ENCODE results near the gene RFC3. TPM values are rescaled to one million over a fixed set of nuclear protein-coding genes. Genes with fewer than 3 reads are reported as not detected.

The RFC3 gene
- total RNA-seq, 1 experiment from 2014 or later: 30.8 TPM

DNA sequence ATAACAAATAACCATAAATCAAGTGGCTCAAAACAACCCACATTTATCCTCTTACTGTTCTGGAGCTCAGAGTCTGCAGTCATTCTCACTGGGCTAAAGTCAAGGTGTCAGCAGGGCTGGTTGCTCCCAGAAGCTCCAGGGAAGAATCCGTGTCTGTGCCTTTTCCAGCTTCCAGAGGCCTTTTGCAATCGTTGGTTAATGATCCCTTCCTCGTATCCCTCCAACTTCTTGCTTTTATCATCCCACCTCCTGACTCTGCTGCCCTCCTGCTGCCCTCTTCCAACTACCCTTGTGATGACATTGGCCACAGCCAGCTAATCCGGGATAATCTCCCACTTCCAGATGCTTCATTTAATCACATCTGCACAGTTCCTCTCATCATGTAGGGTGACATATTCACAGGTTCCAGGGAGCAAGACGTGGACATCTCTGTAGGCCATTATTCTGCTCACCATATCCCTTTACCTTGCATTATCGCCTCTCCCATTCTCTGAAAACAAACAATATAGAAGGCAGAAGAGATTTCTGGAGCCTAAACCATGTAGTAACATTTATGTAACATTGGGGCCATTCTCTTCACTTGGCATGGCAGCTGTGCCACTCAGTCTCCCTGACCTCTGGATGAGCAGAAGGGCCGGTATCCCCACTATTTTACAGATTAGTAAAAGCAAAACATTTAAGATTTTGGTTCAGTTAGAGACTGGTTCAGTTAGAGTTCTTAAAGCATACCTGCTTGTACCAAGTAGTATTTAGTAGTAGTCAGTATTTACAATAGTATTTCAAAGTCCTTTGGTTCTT lies 53.5 kb downstream of the RFC3 start:
- BruUV-seq (replicated peaks): no TSS peak

DNA sequence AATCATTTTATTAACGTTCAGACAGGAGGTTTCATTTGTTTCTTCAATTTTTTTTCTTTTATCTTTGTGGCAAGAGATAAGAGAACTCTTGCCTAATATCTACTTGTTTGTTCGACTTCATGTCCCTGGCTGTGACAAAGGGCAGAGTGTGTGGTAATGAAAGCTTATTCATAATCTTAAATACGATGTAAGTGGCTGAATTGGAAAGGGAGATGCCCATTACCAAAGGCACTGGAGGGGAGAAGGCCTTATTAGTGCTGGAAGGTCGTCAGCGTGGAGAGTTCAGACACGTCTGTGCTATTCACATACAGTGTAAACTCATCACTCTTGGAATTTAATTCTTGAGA lies 54.0 kb downstream of the RFC3 start:
- Mint-ChIP-seq H3K4me1 (ENCODE audit: low read depth, unreplicated experiment) (no peaks in the 10 kb centered on the region), H3K27ac (ENCODE audit: unreplicated experiment) (no peak overlapping the region), H3K27me3 (ENCODE audit: unreplicated experiment) (no peaks in the 10 kb centered on the region), H3K36me3 (ENCODE audit: insufficient read depth, unreplicated experiment) (no peaks in the 10 kb centered on the region), H3K4me3 (ENCODE audit: low read depth, unreplicated experiment) (no peak overlapping the region), H3K9me3 (ENCODE audit: low read depth, unreplicated experiment) (no peaks in the 10 kb centered on the region)
- CTCF ChIA-PET: no interaction called here
- no TSS peak for BruUV-seq (replicated peaks)
- TF ChIP-seq, protein P1, sequence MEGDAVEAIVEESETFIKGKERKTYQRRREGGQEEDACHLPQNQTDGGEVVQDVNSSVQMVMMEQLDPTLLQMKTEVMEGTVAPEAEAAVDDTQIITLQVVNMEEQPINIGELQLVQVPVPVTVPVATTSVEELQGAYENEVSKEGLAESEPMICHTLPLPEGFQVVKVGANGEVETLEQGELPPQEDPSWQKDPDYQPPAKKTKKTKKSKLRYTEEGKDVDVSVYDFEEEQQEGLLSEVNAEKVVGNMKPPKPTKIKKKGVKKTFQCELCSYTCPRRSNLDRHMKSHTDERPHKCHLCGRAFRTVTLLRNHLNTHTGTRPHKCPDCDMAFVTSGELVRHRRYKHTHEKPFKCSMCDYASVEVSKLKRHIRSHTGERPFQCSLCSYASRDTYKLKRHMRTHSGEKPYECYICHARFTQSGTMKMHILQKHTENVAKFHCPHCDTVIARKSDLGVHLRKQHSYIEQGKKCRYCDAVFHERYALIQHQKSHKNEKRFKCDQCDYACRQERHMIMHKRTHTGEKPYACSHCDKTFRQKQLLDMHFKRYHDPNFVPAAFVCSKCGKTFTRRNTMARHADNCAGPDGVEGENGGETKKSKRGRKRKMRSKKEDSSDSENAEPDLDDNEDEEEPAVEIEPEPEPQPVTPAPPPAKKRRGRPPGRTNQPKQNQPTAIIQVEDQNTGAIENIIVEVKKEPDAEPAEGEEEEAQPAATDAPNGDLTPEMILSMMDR (IDR thresholded peaks at IDR 0.05; ENCODE audit: unreplicated experiment): no peak
- intact Hi-C loops (cut with micrococcal nuclease; ENCODE audit: unreplicated experiment): no loop called here
- DNase-seq: no peak

More for the DNA sequence above, 53.5 kb downstream of the RFC3 start:
- intact Hi-C loops (cut with micrococcal nuclease; ENCODE audit: unreplicated experiment): no loop called here
- no peaks in the 10 kb centered on the region for H3K36me3 Mint-ChIP-seq (ENCODE audit: insufficient read depth, unreplicated experiment)
- H3K27ac Mint-ChIP-seq (ENCODE audit: unreplicated experiment): no peak overlapping the region
- CTCF ChIA-PET: no interaction called here
- no peak for DNase-seq
- H3K4me3 Mint-ChIP-seq (ENCODE audit: low read depth, unreplicated experiment): no peak overlapping the region
- TF ChIP-seq, protein P1 (IDR thresholded peaks at IDR 0.05; ENCODE audit: unreplicated experiment): no peak
- H3K4me1 Mint-ChIP-seq (ENCODE audit: low read depth, unreplicated experiment): no peaks in the 10 kb centered on the region
- H3K27me3 Mint-ChIP-seq (ENCODE audit: unreplicated experiment): no peaks in the 10 kb centered on the region
- no peaks in the 10 kb centered on the region for H3K9me3 Mint-ChIP-seq (ENCODE audit: low read depth, unreplicated experiment)

DNA sequence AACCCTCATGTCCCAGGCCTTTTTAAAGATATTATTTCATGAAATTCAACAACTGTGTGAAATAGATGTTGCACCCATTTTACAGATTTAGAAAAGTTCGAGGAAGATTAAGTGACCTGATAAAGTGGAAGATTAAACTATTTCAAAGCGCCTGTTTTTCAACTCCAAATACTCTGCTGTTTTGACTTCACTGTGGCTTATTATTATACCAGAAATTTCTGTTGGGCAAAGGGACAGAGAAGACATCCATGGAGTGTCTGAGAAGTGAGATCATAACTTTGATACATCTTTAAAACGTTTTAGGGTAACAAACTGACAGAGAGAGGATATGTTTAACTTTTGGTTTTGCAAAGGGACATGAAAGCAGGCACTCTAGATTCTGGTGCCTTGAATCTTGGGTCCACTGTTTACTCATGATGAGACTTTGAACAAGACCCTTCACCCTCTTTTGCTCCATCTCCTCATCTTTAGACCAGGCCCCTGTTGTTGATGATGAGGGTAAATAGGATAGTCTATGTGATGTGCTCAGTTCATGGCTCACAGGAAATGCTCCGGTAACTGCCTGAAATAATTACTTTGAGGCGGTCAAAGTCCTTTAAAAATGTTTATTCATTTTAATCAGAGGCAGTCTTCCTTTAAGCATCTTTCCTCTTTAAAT lies 55.4 kb downstream of the RFC3 start:
- CTCF ChIA-PET: no interaction called here
- TF ChIP-seq, protein P1 (IDR thresholded peaks at IDR 0.05; ENCODE audit: unreplicated experiment): no peak
- no peaks in the 10 kb centered on the region for H3K4me1 Mint-ChIP-seq (ENCODE audit: low read depth, unreplicated experiment)
- no peak overlapping the region for H3K27ac Mint-ChIP-seq (ENCODE audit: unreplicated experiment)
- DNase-seq: no peak
- no TSS peak for BruUV-seq (replicated peaks)
- intact Hi-C loops (cut with micrococcal nuclease; ENCODE audit: unreplicated experiment): no loop called here
- no peaks in the 10 kb centered on the region for H3K36me3 Mint-ChIP-seq (ENCODE audit: insufficient read depth, unreplicated experiment)
- H3K27me3 Mint-ChIP-seq (ENCODE audit: unreplicated experiment): no peaks in the 10 kb centered on the region
- no peaks in the 10 kb centered on the region for H3K9me3 Mint-ChIP-seq (ENCODE audit: low read depth, unreplicated experiment)
- no peak overlapping the region for H3K4me3 Mint-ChIP-seq (ENCODE audit: low read depth, unreplicated experiment)

DNA sequence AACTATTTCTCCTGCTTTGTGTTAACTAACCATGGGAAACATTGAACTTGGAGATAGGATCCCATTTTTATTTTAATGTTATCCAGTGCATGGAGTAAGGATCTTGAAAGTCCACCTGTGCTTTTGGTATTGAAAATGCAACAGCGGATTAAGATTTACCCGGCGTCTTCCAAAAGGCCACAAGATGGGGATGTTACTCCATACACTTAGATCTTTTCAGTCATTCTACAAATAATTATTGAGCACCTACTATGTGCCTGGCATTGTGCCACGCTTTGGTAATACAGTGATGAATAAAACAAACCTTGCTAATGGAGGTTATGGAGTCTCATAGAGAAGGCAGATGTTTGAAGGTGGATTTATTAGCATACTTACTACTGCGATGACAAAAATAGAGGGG lies 56.9 kb downstream of the RFC3 start:
- no TSS peak for BruUV-seq (replicated peaks)

More for the DNA sequence above, 56.9 kb downstream of the RFC3 start:
- Mint-ChIP-seq H3K27ac (ENCODE audit: unreplicated experiment) (no peak overlapping the region), H3K36me3 (ENCODE audit: insufficient read depth, unreplicated experiment) (no peaks in the 10 kb centered on the region), H3K9me3 (ENCODE audit: low read depth, unreplicated experiment) (no peaks in the 10 kb centered on the region), H3K27me3 (ENCODE audit: unreplicated experiment) (no peaks in the 10 kb centered on the region), H3K4me1 (ENCODE audit: low read depth, unreplicated experiment) (no peaks in the 10 kb centered on the region), H3K4me3 (ENCODE audit: low read depth, unreplicated experiment) (no peak overlapping the region)
- intact Hi-C loops (cut with micrococcal nuclease; ENCODE audit: unreplicated experiment): no loop called here
- CTCF ChIA-PET: no interaction called here
- DNase-seq: no peak
- TF ChIP-seq, protein P1 (IDR thresholded peaks at IDR 0.05; ENCODE audit: unreplicated experiment): no peak
